ENCODE measurements around the gene C15orf61. TPM values are rescaled to one million over a fixed set of nuclear protein-coding genes. Genes with fewer than 3 reads are reported as not detected.

The C15orf61 gene
- total and polyA plus RNA-seq, 4 donors: 1.4 to 5.6 (median 2.5) TPM

- H3K36me3 ChIP-seq (ENCODE audit: control insufficient read depth in 4 of 4, insufficient read depth in 3 of 4, low read depth in 1 of 4, low read length in 3 of 4): peaks cover 0 to 5% (median 0%) of the 10 kb centered on the region in 4 donors
- no peaks in the 10 kb centered on the region for H3K9me3 ChIP-seq (ENCODE audit: control insufficient read depth in 4 of 4, low read length in 3 of 4)
- TF ChIP-seq ATF3 (IDR thresholded peaks at IDR 0.05): no peak
- TF ChIP-seq RAD21 (IDR thresholded peaks at IDR 0.05): no peak
- no peak overlapping the region for H3K27ac ChIP-seq (ENCODE audit: low read depth in 1 of 2, low read length in 2 of 2)
- peaks cover 0 to 12% (median 9%) of the 10 kb centered on the region in 4 donors for H3K4me1 ChIP-seq (ENCODE audit: control insufficient read depth in 4 of 4, insufficient read depth in 4 of 4, low read length in 3 of 4)
- H3K27me3 ChIP-seq (ENCODE audit: control insufficient read depth in 4 of 4, insufficient read depth in 4 of 4, low read length in 3 of 4): no peaks in the 10 kb centered on the region
- H3K4me3 ChIP-seq (ENCODE audit: low read depth in 1 of 3, low read length in 3 of 3): no peak overlapping the region
- no peak for DNase-seq (ENCODE audit: low spot score)
- no peak overlapping the region for H3K9ac ChIP-seq (ENCODE audit: low read depth in 1 of 2, low read length in 2 of 2)
- WGBS: 88% methylated on average over 3 of the region's 3 CpGs
Measured at GRCh38 chr15:67545864-67546263, 24.9 kb downstream of the C15orf61 start.

- DNase-seq (ENCODE audit: low spot score): no peak
- Histone ChIP-seq H3K9ac (ENCODE audit: low read depth in 1 of 2, low read length in 2 of 2) (no peak overlapping the region), H3K9me3 (ENCODE audit: control insufficient read depth in 4 of 4, low read length in 3 of 4) (no peaks in the 10 kb centered on the region), H3K36me3 (ENCODE audit: control insufficient read depth in 4 of 4, insufficient read depth in 3 of 4, low read depth in 1 of 4, low read length in 3 of 4) (peaks cover 0 to 9% (median 4%) of the 10 kb centered on the region in 4 donors), H3K27ac (ENCODE audit: low read depth in 1 of 2, low read length in 2 of 2) (no peak overlapping the region), H3K4me1 (ENCODE audit: control insufficient read depth in 4 of 4, insufficient read depth in 4 of 4, low read length in 3 of 4) (peaks cover 3 to 10% (median 9%) of the 10 kb centered on the region in 4 donors), H3K27me3 (ENCODE audit: control insufficient read depth in 4 of 4, insufficient read depth in 4 of 4, low read length in 3 of 4) (no peaks in the 10 kb centered on the region), H3K4me3 (ENCODE audit: low read depth in 1 of 3, low read length in 3 of 3) (no peak overlapping the region)
- WGBS: 84% methylated on average over 2 of the region's 2 CpGs
- TF ChIP-seq HNF4A (conservative IDR thresholded peaks at IDR 0.05) (no peak), SP1 (IDR thresholded peaks at IDR 0.05) (no peak), RAD21 (IDR thresholded peaks at IDR 0.05) (no peak), FOXA2 (IDR thresholded peaks at IDR 0.05) (no peak), YY1 (IDR thresholded peaks at IDR 0.05) (no peak), GABPA (IDR thresholded peaks at IDR 0.05 in 1 of 2, conservative IDR thresholded peaks at IDR 0.05 in 1 of 2) (no peak)
- TF ChIP-seq, protein P1, sequence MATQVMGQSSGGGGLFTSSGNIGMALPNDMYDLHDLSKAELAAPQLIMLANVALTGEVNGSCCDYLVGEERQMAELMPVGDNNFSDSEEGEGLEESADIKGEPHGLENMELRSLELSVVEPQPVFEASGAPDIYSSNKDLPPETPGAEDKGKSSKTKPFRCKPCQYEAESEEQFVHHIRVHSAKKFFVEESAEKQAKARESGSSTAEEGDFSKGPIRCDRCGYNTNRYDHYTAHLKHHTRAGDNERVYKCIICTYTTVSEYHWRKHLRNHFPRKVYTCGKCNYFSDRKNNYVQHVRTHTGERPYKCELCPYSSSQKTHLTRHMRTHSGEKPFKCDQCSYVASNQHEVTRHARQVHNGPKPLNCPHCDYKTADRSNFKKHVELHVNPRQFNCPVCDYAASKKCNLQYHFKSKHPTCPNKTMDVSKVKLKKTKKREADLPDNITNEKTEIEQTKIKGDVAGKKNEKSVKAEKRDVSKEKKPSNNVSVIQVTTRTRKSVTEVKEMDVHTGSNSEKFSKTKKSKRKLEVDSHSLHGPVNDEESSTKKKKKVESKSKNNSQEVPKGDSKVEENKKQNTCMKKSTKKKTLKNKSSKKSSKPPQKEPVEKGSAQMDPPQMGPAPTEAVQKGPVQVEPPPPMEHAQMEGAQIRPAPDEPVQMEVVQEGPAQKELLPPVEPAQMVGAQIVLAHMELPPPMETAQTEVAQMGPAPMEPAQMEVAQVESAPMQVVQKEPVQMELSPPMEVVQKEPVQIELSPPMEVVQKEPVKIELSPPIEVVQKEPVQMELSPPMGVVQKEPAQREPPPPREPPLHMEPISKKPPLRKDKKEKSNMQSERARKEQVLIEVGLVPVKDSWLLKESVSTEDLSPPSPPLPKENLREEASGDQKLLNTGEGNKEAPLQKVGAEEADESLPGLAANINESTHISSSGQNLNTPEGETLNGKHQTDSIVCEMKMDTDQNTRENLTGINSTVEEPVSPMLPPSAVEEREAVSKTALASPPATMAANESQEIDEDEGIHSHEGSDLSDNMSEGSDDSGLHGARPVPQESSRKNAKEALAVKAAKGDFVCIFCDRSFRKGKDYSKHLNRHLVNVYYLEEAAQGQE (IDR thresholded peaks at IDR 0.05): no peak
Measured at GRCh38 chr15:67547064-67547463, 26.1 kb downstream of the C15orf61 start.

- WGBS: 80% methylated on average over 3 of the region's 3 CpGs
- Histone ChIP-seq H3K4me3 (ENCODE audit: low read depth in 1 of 3, low read length in 3 of 3) (no peak overlapping the region), H3K4me1 (ENCODE audit: control insufficient read depth in 4 of 4, insufficient read depth in 4 of 4, low read length in 3 of 4) (peaks cover 3 to 10% (median 9%) of the 10 kb centered on the region in 4 donors), H3K36me3 (ENCODE audit: control insufficient read depth in 4 of 4, insufficient read depth in 3 of 4, low read depth in 1 of 4, low read length in 3 of 4) (peaks cover 0 to 9% (median 4%) of the 10 kb centered on the region in 4 donors), H3K27me3 (ENCODE audit: control insufficient read depth in 4 of 4, insufficient read depth in 4 of 4, low read length in 3 of 4) (no peaks in the 10 kb centered on the region), H3K27ac (ENCODE audit: low read depth in 1 of 2, low read length in 2 of 2) (no peak overlapping the region), H3K9me3 (ENCODE audit: control insufficient read depth in 4 of 4, low read length in 3 of 4) (no peaks in the 10 kb centered on the region), H3K9ac (ENCODE audit: low read depth in 1 of 2, low read length in 2 of 2) (no peak overlapping the region)
- DNase-seq (ENCODE audit: low spot score): no peak
- TF ChIP-seq, protein P2, sequence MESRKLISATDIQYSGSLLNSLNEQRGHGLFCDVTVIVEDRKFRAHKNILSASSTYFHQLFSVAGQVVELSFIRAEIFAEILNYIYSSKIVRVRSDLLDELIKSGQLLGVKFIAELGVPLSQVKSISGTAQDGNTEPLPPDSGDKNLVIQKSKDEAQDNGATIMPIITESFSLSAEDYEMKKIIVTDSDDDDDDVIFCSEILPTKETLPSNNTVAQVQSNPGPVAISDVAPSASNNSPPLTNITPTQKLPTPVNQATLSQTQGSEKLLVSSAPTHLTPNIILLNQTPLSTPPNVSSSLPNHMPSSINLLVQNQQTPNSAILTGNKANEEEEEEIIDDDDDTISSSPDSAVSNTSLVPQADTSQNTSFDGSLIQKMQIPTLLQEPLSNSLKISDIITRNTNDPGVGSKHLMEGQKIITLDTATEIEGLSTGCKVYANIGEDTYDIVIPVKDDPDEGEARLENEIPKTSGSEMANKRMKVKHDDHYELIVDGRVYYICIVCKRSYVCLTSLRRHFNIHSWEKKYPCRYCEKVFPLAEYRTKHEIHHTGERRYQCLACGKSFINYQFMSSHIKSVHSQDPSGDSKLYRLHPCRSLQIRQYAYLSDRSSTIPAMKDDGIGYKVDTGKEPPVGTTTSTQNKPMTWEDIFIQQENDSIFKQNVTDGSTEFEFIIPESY (IDR thresholded peaks at IDR 0.05): no peak
- TF ChIP-seq RAD21 (IDR thresholded peaks at IDR 0.05): no peak
- TF ChIP-seq RXRA (IDR thresholded peaks at IDR 0.05): no peak
- no peak for TF ChIP-seq EGR1 (IDR thresholded peaks at IDR 0.05; ENCODE audit: low read depth in 2 of 2)
- no peak for TF ChIP-seq TAF1 (conservative IDR thresholded peaks at IDR 0.05)
- TF ChIP-seq, protein P3, sequence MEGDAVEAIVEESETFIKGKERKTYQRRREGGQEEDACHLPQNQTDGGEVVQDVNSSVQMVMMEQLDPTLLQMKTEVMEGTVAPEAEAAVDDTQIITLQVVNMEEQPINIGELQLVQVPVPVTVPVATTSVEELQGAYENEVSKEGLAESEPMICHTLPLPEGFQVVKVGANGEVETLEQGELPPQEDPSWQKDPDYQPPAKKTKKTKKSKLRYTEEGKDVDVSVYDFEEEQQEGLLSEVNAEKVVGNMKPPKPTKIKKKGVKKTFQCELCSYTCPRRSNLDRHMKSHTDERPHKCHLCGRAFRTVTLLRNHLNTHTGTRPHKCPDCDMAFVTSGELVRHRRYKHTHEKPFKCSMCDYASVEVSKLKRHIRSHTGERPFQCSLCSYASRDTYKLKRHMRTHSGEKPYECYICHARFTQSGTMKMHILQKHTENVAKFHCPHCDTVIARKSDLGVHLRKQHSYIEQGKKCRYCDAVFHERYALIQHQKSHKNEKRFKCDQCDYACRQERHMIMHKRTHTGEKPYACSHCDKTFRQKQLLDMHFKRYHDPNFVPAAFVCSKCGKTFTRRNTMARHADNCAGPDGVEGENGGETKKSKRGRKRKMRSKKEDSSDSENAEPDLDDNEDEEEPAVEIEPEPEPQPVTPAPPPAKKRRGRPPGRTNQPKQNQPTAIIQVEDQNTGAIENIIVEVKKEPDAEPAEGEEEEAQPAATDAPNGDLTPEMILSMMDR (IDR thresholded peaks at IDR 0.05; ENCODE audit: low read depth, low read length, missing input control): no peak
- TF ChIP-seq FOXA2 (IDR thresholded peaks at IDR 0.05): no peak
- no peak for TF ChIP-seq YY1 (IDR thresholded peaks at IDR 0.05)
- TF ChIP-seq, protein P4, sequence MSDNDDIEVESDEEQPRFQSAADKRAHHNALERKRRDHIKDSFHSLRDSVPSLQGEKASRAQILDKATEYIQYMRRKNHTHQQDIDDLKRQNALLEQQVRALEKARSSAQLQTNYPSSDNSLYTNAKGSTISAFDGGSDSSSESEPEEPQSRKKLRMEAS (IDR thresholded peaks at IDR 0.05): no peak
- no peak for TF ChIP-seq GABPA (IDR thresholded peaks at IDR 0.05 in 1 of 2, conservative IDR thresholded peaks at IDR 0.05 in 1 of 2)
- TF ChIP-seq JUND (IDR thresholded peaks at IDR 0.05): no peak
- TF ChIP-seq SP1 (IDR thresholded peaks at IDR 0.05): no peak
- TF ChIP-seq, protein P1 (IDR thresholded peaks at IDR 0.05): no peak
- no peak for TF ChIP-seq HNF4G (IDR thresholded peaks at IDR 0.05)
Measured at GRCh38 chr15:67547836-67548235, 26.9 kb downstream of the C15orf61 start.
